Activated CD4-positive, alpha-beta memory T cell treated with anti-CD3 and anti-CD28 coated beads, Interleukin-2, amount 10 ng/mL, durations not matched to agents 7 days and 5 days (primary cell): ENCODE results near the gene PPAN. TPM values are rescaled to one million over a fixed set of nuclear protein-coding genes. Genes with fewer than 3 reads are reported as not detected.

Experiments
- CTCF ChIA-PET: fragments of 350-600 bp; sonication (Branson Sonifier 250); formaldehyde crosslinking; loops from one replicate; lab custom pipeline; 2021; ENCODE audit warnings: antibody characterized with exemption, inconsistent platforms; lab: Charles Lee
- POLR2A ChIA-PET: fragments of 350-600 bp; sonication (Branson Sonifier 250); formaldehyde crosslinking; loops from one replicate; lab custom pipeline; 2021; ENCODE audit warnings: antibody characterized with exemption; lab: Charles Lee
- DNase-seq: peaks from one replicate; pipeline ENCODE4 v3.0.0-alpha.2; 2020
- H3K27ac Mint-ChIP-seq: one replicate; pipeline ENCODE4 v1.8.0; 2021; ENCODE audit warnings: mild to moderate bottlenecking, mixed read lengths
- H3K27me3 Mint-ChIP-seq: one replicate; pipeline ENCODE4 v1.8.0; 2021; ENCODE audit warnings: mixed read lengths
- H3K36me3 Mint-ChIP-seq: one replicate; pipeline ENCODE4 v1.8.0; 2021; ENCODE audit warnings: low read depth, mixed read lengths
- H3K4me1 Mint-ChIP-seq: one replicate; pipeline ENCODE4 v1.8.0; 2021; ENCODE audit warnings: mixed read lengths
- H3K4me3 Mint-ChIP-seq: one replicate; pipeline ENCODE4 v1.8.0; 2021; ENCODE audit warnings: mild to moderate bottlenecking, mixed read lengths
- H3K9me3 Mint-ChIP-seq: one replicate; pipeline ENCODE4 v1.8.0; 2021; ENCODE audit warnings: mixed read lengths
- total RNA-seq, 2 experiments: library from RNA; stranded (reverse); gene quantifications; one replicate each; pipeline ENCODE4 v1.2.3, GENCODE V29; 2021

Gene PPAN, protein sequence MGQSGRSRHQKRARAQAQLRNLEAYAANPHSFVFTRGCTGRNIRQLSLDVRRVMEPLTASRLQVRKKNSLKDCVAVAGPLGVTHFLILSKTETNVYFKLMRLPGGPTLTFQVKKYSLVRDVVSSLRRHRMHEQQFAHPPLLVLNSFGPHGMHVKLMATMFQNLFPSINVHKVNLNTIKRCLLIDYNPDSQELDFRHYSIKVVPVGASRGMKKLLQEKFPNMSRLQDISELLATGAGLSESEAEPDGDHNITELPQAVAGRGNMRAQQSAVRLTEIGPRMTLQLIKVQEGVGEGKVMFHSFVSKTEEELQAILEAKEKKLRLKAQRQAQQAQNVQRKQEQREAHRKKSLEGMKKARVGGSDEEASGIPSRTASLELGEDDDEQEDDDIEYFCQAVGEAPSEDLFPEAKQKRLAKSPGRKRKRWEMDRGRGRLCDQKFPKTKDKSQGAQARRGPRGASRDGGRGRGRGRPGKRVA
- total RNA-seq = 10 to 100 TPM; 74.3 to 75.6 TPM

DNA sequence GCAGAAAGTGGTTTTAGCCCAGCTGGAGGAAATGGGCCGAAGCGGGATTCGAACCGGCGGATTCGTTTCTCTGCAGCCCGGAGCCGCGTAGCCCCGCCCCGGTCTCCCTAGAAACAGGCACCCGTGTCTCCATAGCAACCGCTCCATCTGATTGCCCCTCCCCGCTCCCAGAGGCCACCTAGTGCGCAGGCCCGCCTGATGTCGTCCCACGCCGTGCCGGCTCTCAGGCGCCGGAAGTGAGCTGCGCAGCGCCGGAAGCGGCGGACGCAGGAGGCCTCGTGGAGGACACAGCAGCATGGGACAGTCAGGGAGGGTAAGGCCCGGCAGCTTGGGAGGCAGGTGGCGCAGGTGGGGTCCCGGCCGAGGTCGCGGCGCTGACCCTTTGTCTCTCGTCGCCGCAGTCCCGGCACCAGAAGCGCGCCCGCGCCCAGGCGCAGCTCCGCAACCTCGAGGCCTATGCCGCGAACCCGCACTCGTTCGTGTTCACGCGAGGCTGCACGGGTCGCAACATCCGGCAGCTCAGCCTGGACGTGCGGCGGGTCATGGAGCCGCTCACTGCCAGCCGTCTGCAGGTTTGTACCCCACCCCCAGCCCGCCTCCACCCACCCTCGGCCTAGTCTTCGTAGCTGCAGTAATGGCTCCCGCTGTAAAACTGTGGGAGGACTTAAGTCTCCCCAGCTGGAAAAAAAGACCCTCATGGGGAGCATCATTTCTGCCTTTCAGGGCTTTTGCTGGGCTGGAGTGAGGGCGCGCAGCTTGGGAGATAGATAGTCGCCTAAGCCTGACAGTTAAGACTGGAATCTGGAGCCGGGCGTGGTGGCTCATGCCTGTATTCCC lies at the start of gene PPAN:
TSS of gene PPAN (plus strand) at position 263 of the 837 bp plus-strand sequence. CDS start at position 296, 33 bp downstream.
- H3K4me3 Mint-ChIP-seq = peak within 1 kb of the TSS; percentile 88
- H3K36me3 Mint-ChIP-seq = peaks cover 42% of the 10 kb centered on the region
- peaks cover 79% of the 10 kb centered on the region for H3K4me1 Mint-ChIP-seq
- H3K27me3 Mint-ChIP-seq = no peaks in the 10 kb centered on the region
- H3K27ac Mint-ChIP-seq = peak within 1 kb of the TSS; percentile 97
- POLR2A ChIA-PET = interaction anchor here (0.7 to 7.8 kb wide), 10 partner anchors 10 to 164 kb away, joined by 3 to 96 read pairs (median 4); partner anchors contain the start of genes DNMT1, EIF3G, ICAM1 and P2RY11
- CTCF ChIA-PET = interaction anchor here (0.6 to 1.6 kb wide), 3 partner anchors 10 to 1122 kb away, joined by 4 to 7 read pairs (median 6); no protein-coding TSS in a partner anchor
- H3K9me3 Mint-ChIP-seq = no peaks in the 10 kb centered on the region
- peak; percentile 98 for DNase-seq

DNA sequence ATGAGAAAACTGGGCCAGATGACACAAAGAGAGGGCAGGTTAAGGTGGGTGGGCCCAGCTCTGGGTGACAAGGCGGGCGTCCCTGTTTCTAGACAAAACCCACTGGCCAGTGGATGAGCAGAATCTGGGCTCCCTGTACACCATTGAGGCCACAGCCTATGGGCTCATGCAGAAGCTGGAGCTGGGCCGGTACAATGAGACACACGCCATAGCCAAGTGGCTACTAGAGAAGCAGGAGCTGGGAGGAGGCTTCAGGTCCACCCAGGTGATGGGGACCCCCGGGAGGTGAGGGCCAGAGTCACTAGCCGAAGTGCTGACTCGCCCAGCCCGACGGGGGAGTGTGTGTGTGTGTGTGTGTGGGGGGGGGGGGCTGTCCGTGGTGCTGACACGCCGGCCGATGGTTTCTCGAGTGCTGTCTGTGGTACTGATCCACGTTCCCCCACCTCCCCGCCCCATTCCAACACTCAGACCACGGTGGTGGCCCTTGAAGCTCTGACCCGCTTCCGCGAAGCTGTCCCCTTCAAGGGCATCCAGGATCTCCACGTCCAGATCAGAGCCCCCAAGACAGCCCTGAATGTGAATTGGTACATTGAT lies 44.3 kb upstream of the PPAN start:
- Mint-ChIP-seq H3K27me3 (peaks cover 9% of the 10 kb centered on the region), H3K9me3 (no peaks in the 10 kb centered on the region), H3K27ac (no peak overlapping the region), H3K4me1 (no peaks in the 10 kb centered on the region), H3K4me3 (no peak overlapping the region), H3K36me3 (no peaks in the 10 kb centered on the region)
- no peak for DNase-seq
- POLR2A ChIA-PET = no interaction called here
- CTCF ChIA-PET = no interaction called here

DNA sequence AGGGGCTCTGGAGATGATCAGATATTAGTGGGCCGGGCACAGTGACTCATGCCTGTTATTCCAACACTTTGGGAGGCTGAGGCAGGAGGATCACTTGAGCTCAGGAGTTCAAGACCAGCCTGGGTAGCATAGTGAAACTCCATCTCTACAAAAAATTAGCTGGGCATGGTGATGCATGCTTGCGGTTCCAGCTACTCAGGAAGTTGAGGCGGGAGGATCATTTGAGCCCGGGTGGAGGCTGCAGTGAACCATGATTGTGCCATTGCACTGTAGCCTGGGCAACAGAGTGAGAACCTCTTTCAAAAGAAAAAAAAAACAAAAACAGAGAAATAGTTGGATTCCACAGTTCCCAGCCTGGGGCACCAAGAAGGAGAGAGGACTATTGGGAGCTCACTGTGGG lies 38.0 kb upstream of the PPAN start:
- no peaks in the 10 kb centered on the region for H3K36me3 Mint-ChIP-seq
- peak; percentile 48 for DNase-seq
- no peak overlapping the region for H3K4me3 Mint-ChIP-seq
- H3K27ac Mint-ChIP-seq = no peak overlapping the region
- H3K9me3 Mint-ChIP-seq = no peaks in the 10 kb centered on the region
- CTCF ChIA-PET = interaction anchor here (0.9 to 1.6 kb wide), 2 partner anchors 28 to 181 kb away, joined by 3 to 4 read pairs; no protein-coding TSS in a partner anchor
- H3K27me3 Mint-ChIP-seq = peaks cover 9% of the 10 kb centered on the region
- H3K4me1 Mint-ChIP-seq = peaks cover 12% of the 10 kb centered on the region
- POLR2A ChIA-PET = no interaction called here

DNA sequence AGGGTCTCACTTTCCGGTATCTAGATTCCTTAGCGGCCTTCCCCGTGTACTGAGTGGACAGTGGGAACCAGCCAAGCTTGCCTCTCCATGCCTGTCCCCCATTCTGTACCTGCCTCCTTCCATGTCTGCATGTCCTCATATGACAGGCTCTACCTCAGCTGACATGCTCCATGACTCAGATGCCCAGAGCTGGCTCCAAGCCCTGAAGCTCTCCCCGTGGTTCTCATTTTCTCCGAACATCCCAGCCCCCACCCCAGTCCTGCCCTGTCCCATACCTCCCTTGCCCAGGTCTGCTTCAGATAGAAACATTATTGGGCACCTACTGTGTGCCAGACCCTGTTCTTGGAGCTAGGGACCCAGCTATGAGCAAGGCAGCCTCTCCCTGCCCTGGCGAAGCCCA lies 37.1 kb upstream of the PPAN start:
- CTCF ChIA-PET = no interaction called here
- Mint-ChIP-seq H3K9me3 (peaks cover 3% of the 10 kb centered on the region), H3K36me3 (no peaks in the 10 kb centered on the region), H3K4me3 (no peak overlapping the region), H3K27ac (no peak overlapping the region), H3K4me1 (peaks cover 12% of the 10 kb centered on the region), H3K27me3 (peaks cover 4% of the 10 kb centered on the region)
- DNase-seq = no peak
- POLR2A ChIA-PET = no interaction called here

DNA sequence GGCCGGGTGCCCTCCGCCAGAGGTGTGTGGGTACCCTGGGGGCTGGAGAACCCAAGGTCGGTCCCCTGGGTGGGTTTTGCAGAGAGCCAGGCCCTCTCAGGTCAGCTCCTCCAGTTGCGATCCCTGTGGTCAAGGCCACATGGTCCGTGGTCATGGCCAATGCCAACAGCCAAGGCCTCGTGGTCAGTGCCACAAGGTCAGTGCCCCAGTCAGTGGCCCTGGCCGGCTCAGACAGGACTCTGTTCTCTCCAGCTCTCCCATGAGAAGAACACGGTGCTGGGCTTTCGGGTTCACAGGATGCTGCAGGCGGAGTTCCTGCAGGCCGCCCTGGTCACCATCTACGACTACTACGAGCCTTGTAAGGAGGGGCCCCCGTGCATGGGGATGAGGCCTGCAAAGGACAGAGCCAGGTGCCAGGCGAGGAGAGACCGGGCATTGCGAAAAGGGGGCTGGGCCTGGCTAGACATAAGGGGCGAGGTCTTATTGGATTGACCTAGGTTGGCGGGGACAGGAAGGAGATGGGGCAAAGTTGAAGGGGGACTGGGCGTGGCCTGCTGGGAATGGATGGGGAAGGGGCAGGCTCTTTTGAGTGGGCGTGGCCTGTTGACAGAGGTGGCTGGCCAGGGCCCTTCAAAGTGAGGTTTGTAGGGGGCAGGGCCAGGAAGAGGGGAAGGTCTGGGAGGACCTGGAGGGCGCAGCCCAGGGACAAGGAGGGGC lies 35.3 kb upstream of the PPAN start:
- peaks cover 2% of the 10 kb centered on the region for H3K27me3 Mint-ChIP-seq
- H3K27ac Mint-ChIP-seq = no peak overlapping the region
- ChIA-PET POLR2A (no interaction called here), CTCF (no interaction called here)
- no peaks in the 10 kb centered on the region for H3K36me3 Mint-ChIP-seq
- peaks cover 12% of the 10 kb centered on the region for H3K4me1 Mint-ChIP-seq
- H3K4me3 Mint-ChIP-seq = no peak overlapping the region
- peaks cover 5% of the 10 kb centered on the region for H3K9me3 Mint-ChIP-seq
- DNase-seq = no peak

DNA sequence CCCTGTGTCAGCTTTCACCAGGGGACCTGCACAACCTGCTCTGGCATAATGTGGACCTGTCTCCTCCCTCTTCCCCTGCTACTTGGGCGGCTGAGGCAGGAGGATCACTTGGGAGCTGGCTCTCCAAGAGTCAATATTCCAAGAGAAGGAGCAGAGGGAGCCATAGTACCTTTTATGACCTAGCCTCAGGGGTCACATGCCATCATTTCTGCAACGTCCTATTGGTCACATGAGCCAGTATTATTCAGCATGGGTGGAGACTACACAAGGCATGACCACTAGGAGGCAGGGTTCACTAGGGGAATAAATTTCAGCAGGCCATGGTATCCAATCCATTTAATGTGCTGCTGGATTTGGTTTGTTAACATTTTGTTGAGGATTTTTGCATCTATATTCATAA lies 32.0 kb upstream of the PPAN start:
- Mint-ChIP-seq H3K36me3 (no peaks in the 10 kb centered on the region), H3K4me3 (no peak overlapping the region)
- DNase-seq = peak; percentile 51

DNA sequence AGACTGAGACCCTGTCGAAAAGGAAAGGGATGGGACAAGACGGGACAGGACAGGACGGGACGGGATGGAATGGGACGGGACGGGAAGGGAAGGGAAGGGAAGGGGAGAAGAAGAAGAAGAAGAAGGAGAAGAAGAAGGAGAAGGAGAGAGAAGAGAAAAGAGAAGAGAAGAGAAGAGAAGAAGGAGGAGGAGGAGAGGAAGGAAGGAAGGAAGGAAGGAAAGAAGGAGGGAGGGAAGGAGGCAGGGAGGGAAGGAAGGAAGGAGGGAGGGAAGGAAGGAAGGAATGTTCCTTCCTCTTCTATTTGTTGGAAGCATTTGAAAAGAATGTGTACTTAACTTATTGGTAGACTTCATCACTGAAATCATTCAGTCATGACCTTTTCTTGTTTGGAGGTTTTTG lies 29.6 kb upstream of the PPAN start:
- CTCF ChIA-PET = interaction anchor here (1.0 kb wide), 1 partner anchor 66 kb away, joined by 4 read pairs; no protein-coding TSS in a partner anchor
- Mint-ChIP-seq H3K9me3 (peaks cover 5% of the 10 kb centered on the region), H3K27me3 (peaks cover 16% of the 10 kb centered on the region), H3K27ac (no peak overlapping the region), H3K36me3 (no peaks in the 10 kb centered on the region), H3K4me1 (no peaks in the 10 kb centered on the region), H3K4me3 (no peak overlapping the region)
- POLR2A ChIA-PET = no interaction called here
- DNase-seq = no peak

More for the DNA sequence above, 32.0 kb upstream of the PPAN start:
- Mint-ChIP-seq H3K27me3 (peaks cover 15% of the 10 kb centered on the region), H3K27ac (no peak overlapping the region), H3K4me1 (peaks cover under 1% of the 10 kb centered on the region), H3K9me3 (peaks cover 5% of the 10 kb centered on the region)
- CTCF ChIA-PET = no interaction called here
- POLR2A ChIA-PET = no interaction called here

DNA sequence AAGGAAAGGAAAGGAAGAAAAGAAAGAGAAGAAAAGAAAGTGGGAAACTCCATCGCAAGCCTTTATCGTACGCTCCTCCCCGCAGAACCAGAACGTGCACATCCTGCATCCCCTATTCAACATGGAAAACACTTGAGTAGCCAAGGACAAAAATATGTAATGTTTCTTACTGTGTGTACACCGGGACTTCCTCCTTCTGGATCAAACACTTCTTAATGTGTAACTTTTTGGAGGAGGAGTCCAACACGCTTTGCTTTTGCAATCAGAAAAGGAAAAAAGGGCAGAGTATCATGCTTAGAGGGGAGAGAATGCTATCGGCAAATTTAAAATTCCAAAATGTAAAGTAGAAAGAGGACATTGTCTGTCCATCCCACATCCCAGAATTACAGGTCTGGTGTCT lies 27.8 kb upstream of the PPAN start:
- ChIA-PET CTCF (no interaction called here), POLR2A (no interaction called here)
- Mint-ChIP-seq H3K27ac (no peak overlapping the region), H3K4me3 (no peak overlapping the region), H3K9me3 (peaks cover 5% of the 10 kb centered on the region), H3K4me1 (no peaks in the 10 kb centered on the region), H3K36me3 (no peaks in the 10 kb centered on the region), H3K27me3 (peaks cover 16% of the 10 kb centered on the region)
- no peak for DNase-seq

DNA sequence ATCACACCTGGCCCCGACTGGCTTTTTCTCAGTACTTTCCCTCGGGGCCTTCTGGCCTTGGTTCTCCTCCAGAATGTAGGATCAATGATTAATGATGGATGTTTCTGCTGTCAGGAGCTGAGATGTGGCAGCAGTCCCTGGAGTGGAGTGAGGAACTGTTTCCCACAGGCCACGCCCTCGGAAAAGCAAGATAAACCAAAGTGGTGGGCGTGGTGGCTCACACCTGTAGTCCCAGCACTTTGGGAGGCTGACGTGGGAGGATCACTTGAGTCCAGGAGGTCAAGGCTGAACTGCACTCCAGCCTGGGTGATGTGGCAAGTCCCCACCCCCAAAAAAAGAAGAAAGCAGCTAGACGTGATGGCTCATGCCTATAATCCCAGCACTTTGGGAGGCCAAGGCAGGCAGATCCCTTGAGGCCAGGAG lies 27.1 kb upstream of the PPAN start:
- ChIA-PET POLR2A (interaction anchor here (0.7 kb wide), 1 partner anchor 1203 kb away, joined by 3 read pairs; no protein-coding TSS in a partner anchor), CTCF (no interaction called here)
- Mint-ChIP-seq H3K9me3 (peaks cover 2% of the 10 kb centered on the region), H3K27ac (no peak overlapping the region), H3K27me3 (peaks cover 16% of the 10 kb centered on the region), H3K36me3 (no peaks in the 10 kb centered on the region), H3K4me1 (no peaks in the 10 kb centered on the region), H3K4me3 (no peak overlapping the region)
- DNase-seq = no peak

DNA sequence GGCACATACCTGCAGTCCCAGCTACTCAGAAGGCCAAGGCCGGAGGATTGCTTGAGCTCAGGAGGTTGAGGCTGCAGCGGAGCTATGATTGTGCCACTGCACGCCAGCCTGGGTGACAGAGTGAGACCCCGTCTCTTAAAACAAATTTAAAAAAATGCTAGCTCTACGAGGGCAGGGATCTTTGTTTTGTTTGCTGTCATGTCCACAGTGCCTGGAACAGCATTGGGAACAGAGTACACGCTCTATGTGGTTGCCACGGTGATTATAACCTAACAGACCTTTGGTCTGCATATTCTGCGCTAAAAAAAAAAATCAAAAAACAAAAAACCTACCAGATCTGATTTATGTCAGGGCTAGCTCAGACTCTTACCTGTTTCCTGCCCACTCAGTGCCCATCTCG lies 22.3 kb upstream of the PPAN start:
- DNase-seq = no peak
- H3K27ac Mint-ChIP-seq = peak overlapping the region; percentile 7
- ChIA-PET POLR2A (interaction anchor here (1.5 to 4.6 kb wide), 3 partner anchors 12 to 152 kb away, joined by 3 to 21 read pairs (median 4); no protein-coding TSS in a partner anchor), CTCF (interaction anchor here (0.5 to 1.1 kb wide), 2 partner anchors 15 to 29 kb away, joined by 3 to 4 read pairs; no protein-coding TSS in a partner anchor)
- peaks cover 13% of the 10 kb centered on the region for H3K4me1 Mint-ChIP-seq
- H3K36me3 Mint-ChIP-seq = peaks cover 10% of the 10 kb centered on the region
- peaks cover 3% of the 10 kb centered on the region for H3K27me3 Mint-ChIP-seq
- H3K4me3 Mint-ChIP-seq = no peak overlapping the region
- no peaks in the 10 kb centered on the region for H3K9me3 Mint-ChIP-seq

DNA sequence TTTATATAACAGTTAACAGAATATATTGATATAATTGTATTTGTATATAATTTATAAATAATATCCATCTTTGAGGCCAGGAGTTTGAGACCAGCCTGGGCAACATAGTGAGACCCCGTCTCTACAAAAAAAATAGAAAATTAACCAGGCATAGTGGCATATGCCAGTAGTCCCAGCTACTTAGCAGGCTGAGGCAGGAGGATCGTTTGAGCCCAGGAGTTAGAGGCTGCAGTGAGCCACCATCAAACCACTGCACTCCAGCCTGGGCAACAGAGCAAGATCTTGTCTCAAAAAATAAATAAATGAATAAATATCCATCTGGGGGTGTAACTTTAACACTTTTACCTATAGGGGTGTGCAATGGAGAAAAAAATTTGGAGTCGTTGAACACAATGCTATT lies 21.4 kb upstream of the PPAN start:
- DNase-seq = no peak
- Mint-ChIP-seq H3K4me3 (peak overlapping the region; percentile 85), H3K27me3 (peaks cover 3% of the 10 kb centered on the region), H3K36me3 (peaks cover 19% of the 10 kb centered on the region), H3K4me1 (peaks cover 14% of the 10 kb centered on the region), H3K27ac (peak overlapping the region; percentile 16), H3K9me3 (no peaks in the 10 kb centered on the region)
- ChIA-PET POLR2A (interaction anchor here (0.6 to 4.6 kb wide), 4 partner anchors 11 to 1277 kb away, joined by 3 to 21 read pairs (median 4); no protein-coding TSS in a partner anchor), CTCF (interaction anchor here (1.1 kb wide), 1 partner anchor 14 kb away, joined by 3 read pairs; no protein-coding TSS in a partner anchor)
